DMS114 treated with DMSO at 0.1 percent for 48 hours (cell line): Measurements from ENCODE around the gene MIAT.
"Not testable (repeated sequence)": the region's sequence is repeated elsewhere in the genome, so short reads cannot be mapped to it uniquely, and the experiment has no call there.

Source experiments
- DNase-seq: peaks from one replicate; lab custom pipeline; 2025; ENCODE audit not compliant: unreplicated experiment; lab: John Stamatoyannopoulos, UW

MIAT gene

GRCh38 chr22:26656891-26657851, at the start of gene MIAT:
Gene MIAT (plus strand): TSS chr22:26657588.
- peak; percentile 12 for DNase-seq

GRCh38 chr22:26608129-26608528, 49.3 kb upstream of the MIAT start:
- DNase-seq: no peak

GRCh38 chr22:26609287-26609686, 48.1 kb upstream of the MIAT start:
- no peak for DNase-seq

- no peak for DNase-seq
These were observed 47.1 kb upstream of the MIAT start for GRCh38 chr22:26610072-26610958.

- no peak for DNase-seq
These were observed 46.4 kb upstream of the MIAT start for GRCh38 chr22:26610996-26611395.

- DNase-seq: no peak
These were observed 44.7 kb upstream of the MIAT start for GRCh38 chr22:26612652-26613051.

- not testable (repeated sequence) for DNase-seq
These were observed 43.6 kb upstream of the MIAT start for GRCh38 chr22:26613753-26614152.

- DNase-seq: no peak
These were observed 43.1 kb upstream of the MIAT start for GRCh38 chr22:26614322-26614721.

- DNase-seq: no peak
These were observed 42.2 kb upstream of the MIAT start for GRCh38 chr22:26615149-26615548.

GRCh38 chr22:26615830-26616435, 41.5 kb upstream of the MIAT start:
- no peak for DNase-seq

- no peak for DNase-seq
These were observed 40.7 kb upstream of the MIAT start for GRCh38 chr22:26616650-26617049.

- DNase-seq: no peak
These were observed 39.9 kb upstream of the MIAT start, which contains the start of gene CRYBB1 for GRCh38 chr22:26617271-26618199. Gene CRYBB1 (minus strand): TSS chr22:26618027. CDS start chr22:26616319, 1,708 bp downstream.

- DNase-seq: no peak
These were observed 38.9 kb upstream of the MIAT start for GRCh38 chr22:26618455-26618854.

GRCh38 chr22:26619510-26619909, 37.9 kb upstream of the MIAT start:
- DNase-seq: no peak

GRCh38 chr22:26620197-26620596, 37.2 kb upstream of the MIAT start:
- DNase-seq: no peak

- DNase-seq: no peak
These were observed 35.7 kb upstream of the MIAT start, which contains the start of gene CRYBA4 for GRCh38 chr22:26621663-26622062. Gene CRYBA4 (plus strand): TSS chr22:26621963. CDS start chr22:26622597, 634 bp downstream.

- no peak for DNase-seq
These were observed 33.4 kb upstream of the MIAT start for GRCh38 chr22:26623984-26624383.

GRCh38 chr22:26624803-26625202, 32.6 kb upstream of the MIAT start:
- no peak for DNase-seq

GRCh38 chr22:26629988-26630761, 27.2 kb upstream of the MIAT start:
- no peak for DNase-seq
